Measurements from ENCODE around the gene UBE2J2.

The UBE2J2 gene

GRCh38 chr1:1230656-1231399, 42.8 kb downstream of the UBE2J2 start:
- Histone ChIP-seq H3K36me3 (ENCODE audit: control insufficient read depth, insufficient read depth, low read length) (peaks cover 23% of the 10 kb centered on the region), H3K4me3 (replicated peaks; ENCODE audit: low read depth, low read length) (peak overlapping the region; percentile 95), H3K27me3 (replicated peaks; ENCODE audit: control insufficient read depth, insufficient read depth, low read length) (no peaks in the 10 kb centered on the region)
- no peak for DNase-seq (ENCODE audit: extremely low read depth, insufficient read length)
- no peak for TF ChIP-seq CTCF (IDR thresholded peaks at IDR 0.05; ENCODE audit: insufficient read depth, low read length, poor library complexity, severe bottlenecking)

- no peak for DNase-seq (ENCODE audit: extremely low read depth, insufficient read length)
- no peak overlapping the region for H3K4me3 ChIP-seq (replicated peaks; ENCODE audit: low read depth, low read length)
- peaks cover 31% of the 10 kb centered on the region for H3K36me3 ChIP-seq (ENCODE audit: control insufficient read depth, insufficient read depth, low read length)
Measured at GRCh38 chr1:1229770-1230169, 43.9 kb downstream of the UBE2J2 start.

GRCh38 chr1:1228596-1229321, 44.9 kb downstream of the UBE2J2 start:
- TF ChIP-seq CTCF (IDR thresholded peaks at IDR 0.05; ENCODE audit: insufficient read depth, low read length, poor library complexity, severe bottlenecking), result no peak
- H3K36me3 ChIP-seq (ENCODE audit: control insufficient read depth, insufficient read depth, low read length), result peaks cover 31% of the 10 kb centered on the region
- no peak for DNase-seq (ENCODE audit: extremely low read depth, insufficient read length)
- H3K27me3 ChIP-seq (replicated peaks; ENCODE audit: control insufficient read depth, insufficient read depth, low read length), result no peaks in the 10 kb centered on the region
- no peak overlapping the region for H3K4me3 ChIP-seq (replicated peaks; ENCODE audit: low read depth, low read length)

More at GRCh38 chr1:1229770-1230169, 43.9 kb downstream of the UBE2J2 start:
- H3K27me3 ChIP-seq (replicated peaks; ENCODE audit: control insufficient read depth, insufficient read depth, low read length), result no peaks in the 10 kb centered on the region
- TF ChIP-seq CTCF (IDR thresholded peaks at IDR 0.05; ENCODE audit: insufficient read depth, low read length, poor library complexity, severe bottlenecking), result no peak

- DNase-seq (ENCODE audit: extremely low read depth, insufficient read length), result no peak
- H3K27me3 ChIP-seq (replicated peaks; ENCODE audit: control insufficient read depth, insufficient read depth, low read length), result no peaks in the 10 kb centered on the region
- TF ChIP-seq CTCF (IDR thresholded peaks at IDR 0.05; ENCODE audit: insufficient read depth, low read length, poor library complexity, severe bottlenecking), result no peak
- no peak overlapping the region for H3K4me3 ChIP-seq (replicated peaks; ENCODE audit: low read depth, low read length)
- peaks cover 34% of the 10 kb centered on the region for H3K36me3 ChIP-seq (ENCODE audit: control insufficient read depth, insufficient read depth, low read length)
Measured at GRCh38 chr1:1228187-1228586, 45.5 kb downstream of the UBE2J2 start.

- no peak for TF ChIP-seq CTCF (IDR thresholded peaks at IDR 0.05; ENCODE audit: insufficient read depth, low read length, poor library complexity, severe bottlenecking)
- no peak overlapping the region for H3K4me3 ChIP-seq (replicated peaks; ENCODE audit: low read depth, low read length)
- no peak for DNase-seq (ENCODE audit: extremely low read depth, insufficient read length)
- peaks cover 39% of the 10 kb centered on the region for H3K36me3 ChIP-seq (ENCODE audit: control insufficient read depth, insufficient read depth, low read length)
- H3K27me3 ChIP-seq (replicated peaks; ENCODE audit: control insufficient read depth, insufficient read depth, low read length), result no peaks in the 10 kb centered on the region
Measured at GRCh38 chr1:1227386-1227785, 46.3 kb downstream of the UBE2J2 start.

Data from GM06990 (cell line).